ENCODE results near the gene IL23A. TPM values are rescaled to one million over a fixed set of nuclear protein-coding genes. Genes with fewer than 3 reads are reported as not detected.

The IL23A gene, protein sequence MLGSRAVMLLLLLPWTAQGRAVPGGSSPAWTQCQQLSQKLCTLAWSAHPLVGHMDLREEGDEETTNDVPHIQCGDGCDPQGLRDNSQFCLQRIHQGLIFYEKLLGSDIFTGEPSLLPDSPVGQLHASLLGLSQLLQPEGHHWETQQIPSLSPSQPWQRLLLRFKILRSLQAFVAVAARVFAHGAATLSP
- total RNA-seq, result 10 to 100 TPM; 41.3 to 41.5 TPM

GRCh38 chr12:56338308-56339157 lies at the start of gene IL23A:
TSS of gene IL23A (plus strand) at chr12:56338884. CDS start at chr12:56339045, 161 bp downstream.
- H3K27ac Mint-ChIP-seq, result peak within 1 kb of the TSS; percentile 98
- intact Hi-C loops (cut with micrococcal nuclease), result loop anchor here (2.0 kb wide), 1 partner anchor 20 kb away; no protein-coding TSS in a partner anchor
- ChIA-PET POLR2A (interaction anchor here (0.5 to 5.6 kb wide), 16 partner anchors 11 to 740 kb away, joined by 3 to 49 read pairs (median 4); partner anchors contain the start of genes BAZ2A, CNPY2, NEMP1 and RAB5B), CTCF (interaction anchor here (0.8 to 2.1 kb wide), 9 partner anchors 11 to 149 kb away, joined by 3 to 12 read pairs (median 5); partner anchors contain the start of genes CNPY2, SMARCC2 and STAT2)
- ATAC-seq (peak; percentile 81), DNase-seq (peak; percentile 96)
- peaks cover 21% of the 10 kb centered on the region for H3K36me3 Mint-ChIP-seq (ENCODE audit: low read depth)
- peak within 1 kb of the TSS; percentile 79 for H3K4me3 Mint-ChIP-seq
- TF ChIP-seq, protein P1, sequence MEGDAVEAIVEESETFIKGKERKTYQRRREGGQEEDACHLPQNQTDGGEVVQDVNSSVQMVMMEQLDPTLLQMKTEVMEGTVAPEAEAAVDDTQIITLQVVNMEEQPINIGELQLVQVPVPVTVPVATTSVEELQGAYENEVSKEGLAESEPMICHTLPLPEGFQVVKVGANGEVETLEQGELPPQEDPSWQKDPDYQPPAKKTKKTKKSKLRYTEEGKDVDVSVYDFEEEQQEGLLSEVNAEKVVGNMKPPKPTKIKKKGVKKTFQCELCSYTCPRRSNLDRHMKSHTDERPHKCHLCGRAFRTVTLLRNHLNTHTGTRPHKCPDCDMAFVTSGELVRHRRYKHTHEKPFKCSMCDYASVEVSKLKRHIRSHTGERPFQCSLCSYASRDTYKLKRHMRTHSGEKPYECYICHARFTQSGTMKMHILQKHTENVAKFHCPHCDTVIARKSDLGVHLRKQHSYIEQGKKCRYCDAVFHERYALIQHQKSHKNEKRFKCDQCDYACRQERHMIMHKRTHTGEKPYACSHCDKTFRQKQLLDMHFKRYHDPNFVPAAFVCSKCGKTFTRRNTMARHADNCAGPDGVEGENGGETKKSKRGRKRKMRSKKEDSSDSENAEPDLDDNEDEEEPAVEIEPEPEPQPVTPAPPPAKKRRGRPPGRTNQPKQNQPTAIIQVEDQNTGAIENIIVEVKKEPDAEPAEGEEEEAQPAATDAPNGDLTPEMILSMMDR (IDR thresholded peaks at IDR 0.05), result no peak
- H3K4me1 Mint-ChIP-seq (ENCODE audit: low read depth), result peaks cover 41% of the 10 kb centered on the region
- H3K27me3 Mint-ChIP-seq, result no peaks in the 10 kb centered on the region
- H3K9me3 Mint-ChIP-seq, result no peaks in the 10 kb centered on the region

GRCh38 chr12:56293795-56294194 lies 44.9 kb upstream of the IL23A start:
- POLR2A ChIA-PET, result interaction anchor here (1.0 kb wide), 1 partner anchor 104 kb away, joined by 3 read pairs; the partner anchor contains the start of gene SMARCC2
- TF ChIP-seq, protein P1 (IDR thresholded peaks at IDR 0.05), result no peak
- Mint-ChIP-seq H3K27me3 (no peaks in the 10 kb centered on the region), H3K27ac (no peak overlapping the region), H3K4me3 (no peak overlapping the region), H3K36me3 (ENCODE audit: low read depth) (peaks cover 43% of the 10 kb centered on the region), H3K4me1 (ENCODE audit: low read depth) (peaks cover 52% of the 10 kb centered on the region), H3K9me3 (no peaks in the 10 kb centered on the region)
- ATAC-seq (no peak), DNase-seq (no peak)
- intact Hi-C loops (cut with micrococcal nuclease), result no loop called here
- CTCF ChIA-PET, result no interaction called here

GRCh38 chr12:56296295-56296694 lies 42.4 kb upstream of the IL23A start:
- ChIA-PET CTCF (interaction anchor here (2.2 kb wide), 1 partner anchor 168 kb away, joined by 8 read pairs; no protein-coding TSS in a partner anchor), POLR2A (interaction anchor here (1.2 kb wide), 1 partner anchor 106 kb away, joined by 3 read pairs; no protein-coding TSS in a partner anchor)
- Mint-ChIP-seq H3K9me3 (no peaks in the 10 kb centered on the region), H3K36me3 (ENCODE audit: low read depth) (peaks cover 34% of the 10 kb centered on the region), H3K27me3 (no peaks in the 10 kb centered on the region), H3K27ac (peak overlapping the region; percentile 38), H3K4me3 (no peak overlapping the region), H3K4me1 (ENCODE audit: low read depth) (peaks cover 56% of the 10 kb centered on the region)
- DNase-seq, result no peak
- ATAC-seq, result no peak
- intact Hi-C loops (cut with micrococcal nuclease), result no loop called here
- TF ChIP-seq, protein P1 (IDR thresholded peaks at IDR 0.05), result no peak

DNA sequence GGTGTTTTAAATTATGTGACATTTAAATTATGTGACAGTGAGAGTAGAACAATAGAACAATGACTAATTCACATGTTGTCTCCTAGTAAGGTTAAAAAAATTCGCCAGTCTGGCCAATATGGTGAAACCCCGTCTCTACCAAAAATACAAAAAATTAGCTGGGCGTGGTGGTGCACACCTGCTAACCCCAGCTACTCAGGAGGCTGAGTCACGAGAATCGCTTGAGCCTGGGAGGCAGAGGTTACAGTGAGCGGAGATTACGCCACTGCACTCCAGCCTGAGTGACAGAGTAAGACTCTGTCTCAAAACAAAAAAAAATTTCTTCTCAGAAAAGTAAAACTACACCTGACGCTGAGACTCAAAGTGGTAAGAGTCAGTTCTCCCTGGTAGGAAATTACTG lies 41.3 kb upstream of the IL23A start:
- DNase-seq (no peak), ATAC-seq (no peak)
- intact Hi-C loops (cut with micrococcal nuclease), result no loop called here
- Mint-ChIP-seq H3K36me3 (ENCODE audit: low read depth) (peaks cover 39% of the 10 kb centered on the region), H3K4me1 (ENCODE audit: low read depth) (peaks cover 52% of the 10 kb centered on the region), H3K27me3 (no peaks in the 10 kb centered on the region), H3K27ac (peak overlapping the region; percentile 46), H3K9me3 (no peaks in the 10 kb centered on the region), H3K4me3 (peak overlapping the region; percentile 33)
- POLR2A ChIA-PET, result interaction anchor here (0.5 to 3.5 kb wide), 4 partner anchors 8 to 173 kb away, joined by 3 to 12 read pairs (median 8); no protein-coding TSS in a partner anchor
- TF ChIP-seq, protein P1 (IDR thresholded peaks at IDR 0.05), result no peak
- CTCF ChIA-PET, result interaction anchor here (0.9 to 2.8 kb wide), 5 partner anchors 39 to 167 kb away, joined by 3 to 10 read pairs (median 8); partner anchors contain the start of genes ANKRD52, IL23A and SMARCC2
